ENCODE data around the gene ATP6V1E1. TPM values are rescaled to one million over a fixed set of nuclear protein-coding genes. Genes with fewer than 3 reads are reported as not detected.
A peak's percentile ranks its signal among the peaks of the same experiment; 100 is the strongest.

ATP6V1E1 gene
- polyA plus RNA-seq, 3 donors: 114 to 147 (median 144) TPM

DNA sequence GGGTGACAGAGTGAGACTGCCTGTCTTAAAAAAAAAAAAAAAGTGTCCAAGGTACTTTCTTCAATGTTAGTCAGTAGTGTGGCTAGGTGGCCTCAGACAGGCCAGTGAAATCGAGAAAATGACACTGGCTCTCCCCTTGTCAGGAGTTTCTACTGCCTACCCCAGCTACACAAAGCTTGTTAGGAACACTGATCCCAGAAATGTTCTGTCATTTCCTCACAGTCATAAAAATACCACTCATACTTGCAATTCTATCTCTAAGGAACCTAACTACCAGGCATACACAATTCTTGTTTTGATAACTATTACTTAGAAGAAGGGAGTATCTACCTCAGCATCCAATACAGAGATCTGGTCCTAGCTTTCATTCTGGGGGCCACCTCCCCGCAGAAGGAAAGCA, 31.3 kb downstream of the ATP6V1E1 start:
- H3K79me2 ChIP-seq (ENCODE audit: insufficient read depth, low read length): peaks cover 10% of the 10 kb centered on the region
- intact Hi-C loops (cut with micrococcal nuclease): no loop called here
- H3K9ac ChIP-seq (ENCODE audit: insufficient read depth, low read length, poor library complexity, severe bottlenecking): no peak overlapping the region
- no peak overlapping the region for H3K4me3 ChIP-seq (replicated peaks in 1 of 3; ENCODE audit: low read depth in 2 of 3, low read length in 3 of 3)
- Mint-ChIP-seq H3K27ac (peak overlapping the region in 2 of 7 donors; percentile 5 to 15), H3K9me3 (no peaks in the 10 kb centered on the region), H3K4me3 (no peak overlapping the region), H3K27me3 (ENCODE audit: low read depth in 3 of 3) (no peaks in the 10 kb centered on the region), H3K4me1 (no peaks in the 10 kb centered on the region), H3K36me3 (peaks cover 88 to 100% of the 10 kb centered on the region in 2 donors)
- H3K27ac ChIP-seq (ENCODE audit: low read depth in 1 of 2, low read length in 2 of 2): no peak overlapping the region
- WGBS (ENCODE audit: insufficient coverage): 100% methylated on average over 2 of the region's 2 CpGs
- H3K9me3 ChIP-seq (replicated peaks in 1 of 2; ENCODE audit: control insufficient read depth in 1 of 2, insufficient read depth in 1 of 2, low read length in 2 of 2): no peaks in the 10 kb centered on the region
- H3K27me3 ChIP-seq (ENCODE audit: control insufficient read depth in 2 of 2, insufficient read depth in 2 of 2, low read length in 2 of 2): no peaks in the 10 kb centered on the region
- H2AFZ ChIP-seq (ENCODE audit: insufficient read depth, low read depth, low read length, poor library complexity, severe bottlenecking): no peak overlapping the region
- peaks cover 91 to 98% of the 10 kb centered on the region in 2 donors for H3K36me3 ChIP-seq (replicated peaks in 1 of 2; ENCODE audit: control insufficient read depth in 1 of 2, insufficient read depth in 2 of 2, low read length in 2 of 2)
- no peaks in the 10 kb centered on the region for H3K4me1 ChIP-seq (ENCODE audit: control insufficient read depth in 1 of 2, insufficient read depth in 2 of 2, low read length in 2 of 2)
- H3K4me2 ChIP-seq (replicated peaks; ENCODE audit: extremely low read depth, low read length, poor library complexity, severe bottlenecking): no peak overlapping the region
- TF ChIP-seq, protein P1, sequence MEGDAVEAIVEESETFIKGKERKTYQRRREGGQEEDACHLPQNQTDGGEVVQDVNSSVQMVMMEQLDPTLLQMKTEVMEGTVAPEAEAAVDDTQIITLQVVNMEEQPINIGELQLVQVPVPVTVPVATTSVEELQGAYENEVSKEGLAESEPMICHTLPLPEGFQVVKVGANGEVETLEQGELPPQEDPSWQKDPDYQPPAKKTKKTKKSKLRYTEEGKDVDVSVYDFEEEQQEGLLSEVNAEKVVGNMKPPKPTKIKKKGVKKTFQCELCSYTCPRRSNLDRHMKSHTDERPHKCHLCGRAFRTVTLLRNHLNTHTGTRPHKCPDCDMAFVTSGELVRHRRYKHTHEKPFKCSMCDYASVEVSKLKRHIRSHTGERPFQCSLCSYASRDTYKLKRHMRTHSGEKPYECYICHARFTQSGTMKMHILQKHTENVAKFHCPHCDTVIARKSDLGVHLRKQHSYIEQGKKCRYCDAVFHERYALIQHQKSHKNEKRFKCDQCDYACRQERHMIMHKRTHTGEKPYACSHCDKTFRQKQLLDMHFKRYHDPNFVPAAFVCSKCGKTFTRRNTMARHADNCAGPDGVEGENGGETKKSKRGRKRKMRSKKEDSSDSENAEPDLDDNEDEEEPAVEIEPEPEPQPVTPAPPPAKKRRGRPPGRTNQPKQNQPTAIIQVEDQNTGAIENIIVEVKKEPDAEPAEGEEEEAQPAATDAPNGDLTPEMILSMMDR (IDR thresholded peaks at IDR 0.05): no peak
- DNase-seq: no peak
- H4K20me1 ChIP-seq (ENCODE audit: insufficient read depth, low read length): peaks cover 29% of the 10 kb centered on the region

DNA sequence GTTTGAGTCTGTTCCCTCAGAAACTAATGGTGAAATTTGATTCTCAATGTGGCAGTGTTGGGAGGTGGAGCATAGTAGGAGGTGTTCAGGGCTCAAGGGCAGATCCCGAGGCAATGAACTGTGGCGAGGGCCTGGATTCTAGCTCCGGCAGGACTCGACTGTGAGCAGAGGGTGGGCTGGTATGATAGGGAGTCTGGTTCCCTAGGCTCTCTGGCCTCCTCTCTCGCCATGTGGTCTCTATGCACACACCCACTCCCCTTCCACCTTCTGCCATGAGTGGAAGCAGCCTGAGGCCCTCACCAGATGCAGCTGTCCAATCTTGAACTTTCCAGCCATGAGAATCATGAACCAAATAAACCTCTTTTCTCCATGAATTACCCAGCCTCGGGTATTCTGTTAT, 32.3 kb downstream of the ATP6V1E1 start:
- Histone ChIP-seq H3K27me3 (ENCODE audit: control insufficient read depth in 2 of 2, insufficient read depth in 2 of 2, low read length in 2 of 2) (no peaks in the 10 kb centered on the region), H3K79me2 (ENCODE audit: insufficient read depth, low read length) (peaks cover 1% of the 10 kb centered on the region), H3K9ac (ENCODE audit: insufficient read depth, low read length, poor library complexity, severe bottlenecking) (no peak overlapping the region), H3K4me3 (replicated peaks in 1 of 3; ENCODE audit: low read depth in 2 of 3, low read length in 3 of 3) (no peak overlapping the region), H3K36me3 (replicated peaks in 1 of 2; ENCODE audit: control insufficient read depth in 1 of 2, insufficient read depth in 2 of 2, low read length in 2 of 2) (peaks cover 94 to 98% of the 10 kb centered on the region in 2 donors), H3K4me2 (replicated peaks; ENCODE audit: extremely low read depth, low read length, poor library complexity, severe bottlenecking) (no peak overlapping the region), H4K20me1 (ENCODE audit: insufficient read depth, low read length) (peaks cover 19% of the 10 kb centered on the region), H3K4me1 (ENCODE audit: control insufficient read depth in 1 of 2, insufficient read depth in 2 of 2, low read length in 2 of 2) (no peaks in the 10 kb centered on the region), H3K9me3 (replicated peaks in 1 of 2; ENCODE audit: control insufficient read depth in 1 of 2, insufficient read depth in 1 of 2, low read length in 2 of 2) (no peaks in the 10 kb centered on the region), H2AFZ (ENCODE audit: insufficient read depth, low read depth, low read length, poor library complexity, severe bottlenecking) (no peak overlapping the region), H3K27ac (ENCODE audit: low read depth in 1 of 2, low read length in 2 of 2) (no peak overlapping the region)
- DNase-seq: no peak
- Mint-ChIP-seq H3K9me3 (no peaks in the 10 kb centered on the region), H3K36me3 (peaks cover 93 to 100% of the 10 kb centered on the region in 2 donors), H3K27me3 (ENCODE audit: low read depth in 3 of 3) (no peaks in the 10 kb centered on the region), H3K4me1 (no peaks in the 10 kb centered on the region), H3K27ac (no peak overlapping the region), H3K4me3 (no peak overlapping the region)
- 100% methylated on average over 3 of the region's 6 CpGs for WGBS (ENCODE audit: insufficient coverage)
- intact Hi-C loops (cut with micrococcal nuclease): no loop called here
- TF ChIP-seq, protein P1 (IDR thresholded peaks at IDR 0.05): no peak

Measured in CD14-positive monocyte (primary cell).